Testis (tissue), 2 donors: ENCODE measurements around the gene NOVA2.

Experiments
- POLR2A ChIP-seq: fragments of 450-650 bp; IDR thresholded peaks from one replicate; pipeline ENCODE4 v1.6.1; 2017; ENCODE audit warnings: antibody characterized with exemption, mild to moderate bottlenecking, moderate library complexity
- TF ChIP-seq, protein P1 (sequence below), 3 experiments: fragments of 450-650 bp in 2 of 3; fragments of 200-600 bp in 1 of 3; sonication (generic) in 1 of 3; IDR thresholded peaks; one replicate each; pipeline ENCODE4 v1.5.1; 2016 to 2019; ENCODE audit warnings: antibody characterized with exemption in 3 of 3, mild to moderate bottlenecking in 2 of 3, moderate library complexity in 1 of 3

GRCh38 chr19:46023311-46023779 lies 49.7 kb upstream of the NOVA2 start:
- TF ChIP-seq, protein P1, sequence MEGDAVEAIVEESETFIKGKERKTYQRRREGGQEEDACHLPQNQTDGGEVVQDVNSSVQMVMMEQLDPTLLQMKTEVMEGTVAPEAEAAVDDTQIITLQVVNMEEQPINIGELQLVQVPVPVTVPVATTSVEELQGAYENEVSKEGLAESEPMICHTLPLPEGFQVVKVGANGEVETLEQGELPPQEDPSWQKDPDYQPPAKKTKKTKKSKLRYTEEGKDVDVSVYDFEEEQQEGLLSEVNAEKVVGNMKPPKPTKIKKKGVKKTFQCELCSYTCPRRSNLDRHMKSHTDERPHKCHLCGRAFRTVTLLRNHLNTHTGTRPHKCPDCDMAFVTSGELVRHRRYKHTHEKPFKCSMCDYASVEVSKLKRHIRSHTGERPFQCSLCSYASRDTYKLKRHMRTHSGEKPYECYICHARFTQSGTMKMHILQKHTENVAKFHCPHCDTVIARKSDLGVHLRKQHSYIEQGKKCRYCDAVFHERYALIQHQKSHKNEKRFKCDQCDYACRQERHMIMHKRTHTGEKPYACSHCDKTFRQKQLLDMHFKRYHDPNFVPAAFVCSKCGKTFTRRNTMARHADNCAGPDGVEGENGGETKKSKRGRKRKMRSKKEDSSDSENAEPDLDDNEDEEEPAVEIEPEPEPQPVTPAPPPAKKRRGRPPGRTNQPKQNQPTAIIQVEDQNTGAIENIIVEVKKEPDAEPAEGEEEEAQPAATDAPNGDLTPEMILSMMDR (IDR thresholded peaks at IDR 0.05): no peak
- no peak for TF ChIP-seq POLR2A
